Measurements from ENCODE around the gene ZNF580. TPM values are rescaled to one million over a fixed set of nuclear protein-coding genes. Genes with fewer than 3 reads are reported as not detected.

Gene ZNF580, protein sequence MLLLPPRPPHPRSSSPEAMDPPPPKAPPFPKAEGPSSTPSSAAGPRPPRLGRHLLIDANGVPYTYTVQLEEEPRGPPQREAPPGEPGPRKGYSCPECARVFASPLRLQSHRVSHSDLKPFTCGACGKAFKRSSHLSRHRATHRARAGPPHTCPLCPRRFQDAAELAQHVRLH
- total RNA-seq (10 to 100 TPM; 17.0 to 41.5 (median 21.2) TPM), polyA plus RNA-seq (10 to 100 TPM in 1 of 2 donors, 1 to 10 TPM in 1; 8.2 to 18.4 TPM)
- long read RNA-seq, donor 1, transcript ZNF580-201 (2 exons, 1,261 nt), result major isoform, 16 of 20 reads
- long read RNA-seq, donor 1, partial matches to known transcripts, result 0 of 20 reads
- long read RNA-seq, donor 1, other reads (novel, unspliced or antisense), result 1 of 20 reads
- long read RNA-seq, donor 2, transcript ZNF580-202 (1 exons, 1,707 nt), result major isoform, 5 of 7 reads
- long read RNA-seq, donor 2, partial matches to known transcripts, result 0 of 7 reads
- long read RNA-seq, donor 2, other reads (novel, unspliced or antisense), result 0 of 7 reads
- long read RNA-seq, donor 3, transcript ZNF580-201 (2 exons, 1,261 nt), result major isoform, 12 of 13 reads
- long read RNA-seq, donor 3, partial matches to known transcripts, result 0 of 13 reads
- long read RNA-seq, donor 3, other reads (novel, unspliced or antisense), result 0 of 13 reads

DNA sequence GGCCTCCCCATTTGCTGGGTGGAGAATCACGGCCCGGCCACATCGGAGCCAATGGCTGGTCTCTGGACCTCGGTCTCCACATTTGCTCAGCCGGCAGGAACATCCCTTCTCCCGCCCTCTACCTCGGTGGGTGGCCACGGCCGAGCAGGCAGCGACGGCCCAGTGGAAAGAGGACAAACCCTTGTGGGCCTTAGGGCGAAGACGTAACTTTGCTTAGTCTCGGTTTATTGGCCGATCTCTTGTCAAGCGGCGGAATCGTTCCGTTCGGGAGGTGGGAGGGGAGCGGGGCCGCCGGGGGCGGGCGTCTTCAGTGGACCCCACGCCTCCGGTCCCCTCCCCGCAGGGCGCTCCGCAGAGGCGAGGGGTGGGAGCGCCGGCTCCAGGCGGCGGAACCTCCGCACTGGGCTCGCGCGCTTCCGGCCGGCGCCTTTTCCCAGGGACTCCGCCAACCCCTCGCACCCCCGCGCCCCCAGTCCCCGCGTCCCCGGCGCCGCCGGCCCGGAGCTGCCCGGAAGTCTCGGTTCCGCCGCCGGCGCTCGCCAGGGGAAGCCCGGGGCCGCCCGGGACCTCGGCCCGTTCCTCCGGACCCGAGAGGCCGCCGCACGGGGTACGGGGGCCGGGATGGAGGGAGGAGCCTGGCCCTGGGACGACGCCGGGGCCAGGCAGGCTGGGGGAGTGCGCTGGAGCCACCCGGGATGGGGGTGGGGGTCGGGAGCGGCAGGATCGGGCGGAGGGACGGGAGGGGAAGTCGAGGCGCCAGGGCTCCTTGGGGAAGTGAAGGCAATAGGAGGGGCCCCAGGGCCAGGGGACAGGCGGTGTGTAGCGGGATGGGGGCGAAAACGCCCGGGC is at the start of gene ZNF580:
ZNF580 (plus strand) TSS at position 426 of the 849 bp plus-strand sequence. CDS start 1,507 bp downstream, outside the sequence.
- H3K27me3 ChIP-seq, result no peaks in the 10 kb centered on the region
- intact Hi-C loops (cut with DNase I), result no loop called here
- WGBS, 4 donors, result 0 to 1% (median 1%) methylated on average over 22 to 89 of the region's 89 CpGs

DNA sequence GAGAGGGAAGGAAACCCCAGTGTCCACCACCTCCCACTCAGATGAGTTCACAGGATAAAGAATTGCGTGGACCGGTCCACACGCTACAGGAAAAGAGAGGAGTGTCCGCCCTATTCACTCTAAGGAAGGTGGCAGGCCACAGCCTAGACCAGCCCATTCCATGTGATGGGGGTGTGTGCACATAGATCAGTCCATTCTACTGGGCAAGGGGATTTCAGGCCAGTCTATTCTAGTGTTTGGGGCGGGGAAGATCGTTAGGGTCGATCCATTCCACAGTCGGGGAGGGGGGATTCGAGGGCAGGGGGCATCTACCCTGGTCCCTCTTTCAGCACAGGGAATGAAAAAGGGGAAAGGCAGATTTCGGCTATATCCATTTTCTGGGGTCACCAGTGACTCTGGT is 49.2 kb upstream of the ZNF580 start:
- intact Hi-C loops (cut with DNase I), result loop anchor here in 1 of 10 donors (10.0 kb wide), 1 partner anchor 77 kb away; no protein-coding TSS in a partner anchor
- no peaks in the 10 kb centered on the region for H3K27me3 ChIP-seq
- DNase-seq (no peak), ATAC-seq (no peak)
- no peak for TF ChIP-seq POLR2A (IDR thresholded peaks at IDR 0.05)
- TF ChIP-seq, protein P1, sequence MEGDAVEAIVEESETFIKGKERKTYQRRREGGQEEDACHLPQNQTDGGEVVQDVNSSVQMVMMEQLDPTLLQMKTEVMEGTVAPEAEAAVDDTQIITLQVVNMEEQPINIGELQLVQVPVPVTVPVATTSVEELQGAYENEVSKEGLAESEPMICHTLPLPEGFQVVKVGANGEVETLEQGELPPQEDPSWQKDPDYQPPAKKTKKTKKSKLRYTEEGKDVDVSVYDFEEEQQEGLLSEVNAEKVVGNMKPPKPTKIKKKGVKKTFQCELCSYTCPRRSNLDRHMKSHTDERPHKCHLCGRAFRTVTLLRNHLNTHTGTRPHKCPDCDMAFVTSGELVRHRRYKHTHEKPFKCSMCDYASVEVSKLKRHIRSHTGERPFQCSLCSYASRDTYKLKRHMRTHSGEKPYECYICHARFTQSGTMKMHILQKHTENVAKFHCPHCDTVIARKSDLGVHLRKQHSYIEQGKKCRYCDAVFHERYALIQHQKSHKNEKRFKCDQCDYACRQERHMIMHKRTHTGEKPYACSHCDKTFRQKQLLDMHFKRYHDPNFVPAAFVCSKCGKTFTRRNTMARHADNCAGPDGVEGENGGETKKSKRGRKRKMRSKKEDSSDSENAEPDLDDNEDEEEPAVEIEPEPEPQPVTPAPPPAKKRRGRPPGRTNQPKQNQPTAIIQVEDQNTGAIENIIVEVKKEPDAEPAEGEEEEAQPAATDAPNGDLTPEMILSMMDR (IDR thresholded peaks at IDR 0.05), result no peak
- H3K4me1 ChIP-seq, result peaks cover 0 to 13% (median 8%) of the 10 kb centered on the region in 12 donors
- 77 to 80% (median 78%) methylated on average over 10 of the region's 10 CpGs for WGBS, 4 donors
- H3K4me3 ChIP-seq, result no peak overlapping the region
- H3K36me3 ChIP-seq, result peaks cover 0 to 43% (median 24%) of the 10 kb centered on the region in 9 donors
- no peaks in the 10 kb centered on the region for H3K9me3 ChIP-seq
- H3K27ac ChIP-seq, result no peak overlapping the region

More for the DNA sequence above, at the start of gene ZNF580:
- Histone ChIP-seq H3K27ac (peak within 1 kb of the TSS; percentile 83 to 96 (median 92)), H3K36me3 (peaks cover 0 to 21% (median 11%) of the 10 kb centered on the region in 9 donors), H3K4me1 (peaks cover 13 to 87% (median 53%) of the 10 kb centered on the region in 12 donors), H3K9me3 (no peaks in the 10 kb centered on the region), H3K4me3 (peak within 1 kb of the TSS; percentile 64 to 98 (median 84))
- DNase-seq (peak; percentile 71 to 86 (median 76)), ATAC-seq (peak; percentile 11 to 73 (median 66))
- TF ChIP-seq POLR2A (IDR thresholded peaks at IDR 0.05), result peak in 1 of 2 donors; percentile 15
- TF ChIP-seq, protein P1 (IDR thresholded peaks at IDR 0.05), result no peak

DNA sequence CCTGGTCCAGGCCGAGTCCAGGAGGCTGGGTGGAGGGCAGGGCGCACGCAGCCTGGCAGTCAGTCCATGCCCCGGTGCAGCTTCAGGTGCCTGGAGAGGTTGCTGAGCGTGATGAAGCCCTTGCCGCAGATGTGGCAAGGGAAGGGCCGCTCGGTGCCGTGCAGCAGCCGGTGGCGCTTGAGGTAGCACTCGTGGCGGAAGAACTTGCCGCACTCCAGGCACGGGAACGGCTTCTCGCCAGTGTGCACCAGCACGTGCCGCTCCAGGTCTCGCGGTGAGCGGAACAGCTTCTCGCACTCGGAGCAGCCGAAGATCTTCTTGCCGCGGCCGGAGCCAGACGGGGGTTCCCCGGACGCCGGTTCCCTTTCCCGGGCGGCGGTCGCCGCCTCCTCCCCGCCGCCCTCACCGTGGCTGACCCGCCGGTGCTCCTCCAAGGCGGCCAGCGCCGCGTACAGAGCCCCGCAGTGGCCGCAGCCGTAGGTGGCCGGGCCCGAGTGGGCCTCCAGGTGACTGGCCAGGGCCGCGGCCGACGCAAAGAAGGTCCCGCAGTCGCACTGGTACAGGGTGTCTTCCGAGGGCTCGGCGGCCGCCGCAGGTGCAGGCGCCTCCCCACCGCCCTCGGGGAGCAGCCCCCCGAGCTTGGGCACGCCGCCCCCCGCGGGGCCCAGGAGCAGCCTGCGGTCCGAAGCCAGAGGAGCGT is 48.3 kb upstream of the ZNF580 start:
- Histone ChIP-seq H3K27ac (peak overlapping the region in 1 of 12 donors; percentile 51), H3K4me3 (peak overlapping the region in 1 of 12 donors; percentile 21), H3K4me1 (peaks cover 0 to 5% (median under 1%) of the 10 kb centered on the region in 12 donors), H3K27me3 (no peaks in the 10 kb centered on the region), H3K9me3 (no peaks in the 10 kb centered on the region), H3K36me3 (peaks cover 0 to 51% (median 33%) of the 10 kb centered on the region in 9 donors)
- intact Hi-C loops (cut with DNase I), result loop anchor here in 1 of 10 donors (10.0 kb wide), 1 partner anchor 78 kb away; no protein-coding TSS in a partner anchor
- ATAC-seq (peak in 2 of 4 donors; percentile 2 to 6), DNase-seq (no peak)
- WGBS, 4 donors, result 83 to 92% (median 88%) methylated on average over 49 to 73 of the region's 73 CpGs
- TF ChIP-seq POLR2A (IDR thresholded peaks at IDR 0.05), result no peak
- TF ChIP-seq, protein P1 (IDR thresholded peaks at IDR 0.05), result no peak

Data from heart left ventricle (tissue), 16 donors.